ENCODE data around the gene NDUFS6.

GRCh38 chr5:1824109-1824821, 23.1 kb downstream of the NDUFS6 start:
- TF ChIP-seq, protein P1, sequence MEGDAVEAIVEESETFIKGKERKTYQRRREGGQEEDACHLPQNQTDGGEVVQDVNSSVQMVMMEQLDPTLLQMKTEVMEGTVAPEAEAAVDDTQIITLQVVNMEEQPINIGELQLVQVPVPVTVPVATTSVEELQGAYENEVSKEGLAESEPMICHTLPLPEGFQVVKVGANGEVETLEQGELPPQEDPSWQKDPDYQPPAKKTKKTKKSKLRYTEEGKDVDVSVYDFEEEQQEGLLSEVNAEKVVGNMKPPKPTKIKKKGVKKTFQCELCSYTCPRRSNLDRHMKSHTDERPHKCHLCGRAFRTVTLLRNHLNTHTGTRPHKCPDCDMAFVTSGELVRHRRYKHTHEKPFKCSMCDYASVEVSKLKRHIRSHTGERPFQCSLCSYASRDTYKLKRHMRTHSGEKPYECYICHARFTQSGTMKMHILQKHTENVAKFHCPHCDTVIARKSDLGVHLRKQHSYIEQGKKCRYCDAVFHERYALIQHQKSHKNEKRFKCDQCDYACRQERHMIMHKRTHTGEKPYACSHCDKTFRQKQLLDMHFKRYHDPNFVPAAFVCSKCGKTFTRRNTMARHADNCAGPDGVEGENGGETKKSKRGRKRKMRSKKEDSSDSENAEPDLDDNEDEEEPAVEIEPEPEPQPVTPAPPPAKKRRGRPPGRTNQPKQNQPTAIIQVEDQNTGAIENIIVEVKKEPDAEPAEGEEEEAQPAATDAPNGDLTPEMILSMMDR (IDR thresholded peaks at IDR 0.05) = no peak
- no peak for TF ChIP-seq POLR2A (IDR thresholded peaks at IDR 0.05)

Measured in heart left ventricle (tissue), 13 donors.